GM12878 (cell line): Measurements from ENCODE around the gene C2CD4D. TPM values are rescaled to one million over a fixed set of nuclear protein-coding genes. Genes with fewer than 3 reads are reported as not detected.

Experiments used
- ATAC-seq: fragments of 200-7000 bp; cut with Tn5 transposase; 3 replicates; pipeline ENCODE4 v1.9.1; 2020; ENCODE audit warnings: mild to moderate bottlenecking, moderate library complexity
- BruUV-seq: library from RNA; stranded (reverse); fragments of 400-500 nt; replicated peaks from 2 replicates; lab custom pipeline; 2021; lab: Mats Ljungman, UMichigan
- CTCF ChIA-PET: fragments of 300-600 bp; sonication (Branson Sonifier 250); formaldehyde crosslinking; extraction: SDS; loops from one replicate; lab custom pipeline; 2021; ENCODE audit warnings: inconsistent platforms; lab: Yijun Ruan, JAX
- POLR2A ChIA-PET: fragments of 350-600 bp; formaldehyde crosslinking; extraction: SDS; loops from one replicate; lab custom pipeline; 2021; ENCODE audit warnings: inconsistent platforms; lab: Charles Lee
- RAD21 ChIA-PET: fragments of 300-600 bp; sonication (Branson Sonifier 250); formaldehyde crosslinking; loops from one replicate; lab custom pipeline; 2023; ENCODE audit warnings: antibody characterized with exemption; ENCODE audit not compliant: unreplicated experiment; lab: Charles Lee
- SMC1A ChIA-PET: fragments of 300-600 bp; sonication (Branson Sonifier 250); formaldehyde crosslinking; loops from one replicate; lab custom pipeline; 2023; ENCODE audit not compliant: unreplicated experiment, uncharacterized antibody; lab: Charles Lee
- DNase-seq: peaks from one replicate; pipeline ENCODE4 v3.0.0-alpha.2; 2011; ENCODE audit warnings: low read depth, low spot score
- FAIRE-seq: peaks from 3 replicates; lab custom pipeline; 2011; peaks lifted over from hg19 to GRCh38; lab: Jason Lieb, UNC
- H2AFZ ChIP-seq: 2 replicates; pipeline ENCODE4 v1.6.0; 2011; ENCODE audit warnings: low read depth, low read length, control low read depth; ENCODE audit not compliant: control insufficient read depth
- H3K27ac ChIP-seq: 2 replicates; pipeline ENCODE4 v1.5.1; 2011; ENCODE audit warnings: control low read depth; ENCODE audit not compliant: control insufficient read depth, insufficient read depth
- H3K27me3 ChIP-seq, 2 experiments: replicated peaks in 1 of 2; 2 replicates each; pipeline versions ENCODE4 v1.6.0 to v1.6.1; 2011; ENCODE audit warnings: low read length in 1 of 2; ENCODE audit not compliant: control insufficient read depth in 2 of 2, insufficient read depth in 2 of 2
- H3K36me3 ChIP-seq, 2 experiments: 2 replicates each; pipeline ENCODE4 v1.5.1; 2011; ENCODE audit warnings: low read length in 1 of 2; ENCODE audit not compliant: control insufficient read depth in 2 of 2, insufficient read depth in 2 of 2
- H3K4me1 ChIP-seq: 2 replicates; pipeline ENCODE4 v1.6.1; 2011; ENCODE audit warnings: mild to moderate bottlenecking, low read length, moderate library complexity, mixed read lengths; ENCODE audit not compliant: control insufficient read depth, insufficient read depth
- H3K4me2 ChIP-seq: 2 replicates; pipeline ENCODE4 v1.6.0; 2011; ENCODE audit warnings: control low read depth; ENCODE audit not compliant: control insufficient read depth, insufficient read depth
- H3K4me3 ChIP-seq: fragments of 200-600 bp; sonication (generic); 2 replicates; pipeline ENCODE4 v1.5.1; 2016
- H3K79me2 ChIP-seq: 2 replicates; pipeline ENCODE4 v1.6.0; 2011; ENCODE audit warnings: low read length; ENCODE audit not compliant: control insufficient read depth, insufficient read depth
- H3K9ac ChIP-seq: 2 replicates; pipeline ENCODE4 v1.8.0; 2011; ENCODE audit warnings: low read length, control low read depth, mixed read lengths; ENCODE audit not compliant: control insufficient read depth, insufficient read depth
- H3K9me3 ChIP-seq: replicated peaks from 3 replicates; pipeline ENCODE4 v1.5.1; 2011; ENCODE audit warnings: mild to moderate bottlenecking, low read length; ENCODE audit not compliant: control insufficient read depth, insufficient read depth
- H4K20me1 ChIP-seq: 2 replicates; pipeline ENCODE4 v1.6.0; 2011; ENCODE audit not compliant: control insufficient read depth, insufficient read depth
- BMI1 ChIP-seq: fragments of 450-650 bp; IDR thresholded peaks from 2 replicates; pipeline ENCODE4 v1.6.1; 2016; ENCODE audit warnings: mild to moderate bottlenecking, moderate library complexity, borderline replicate concordance
- DPF2 ChIP-seq: fragments of 450-650 bp; IDR thresholded peaks from 2 replicates; pipeline ENCODE4 v1.6.1; 2017; ENCODE audit warnings: mild to moderate bottlenecking
- EP300 ChIP-seq, 2 experiments: fragments of 150-350 bp in 1 of 2; IDR thresholded peaks; 2 replicates each; pipeline ENCODE4 v1.6.1; 2011 to 2012; ENCODE audit warnings: low read depth in 2 of 2, low read length in 2 of 2, borderline replicate concordance in 1 of 2, improper control_type of control experiment in 1 of 2, inconsistent platforms in 1 of 2; ENCODE audit not compliant: control insufficient read depth in 1 of 2
- FOS ChIP-seq: IDR thresholded peaks from 3 replicates; pipeline ENCODE4 v1.6.1; 2011; ENCODE audit warnings: borderline replicate concordance; ENCODE audit not compliant: insufficient read length; ENCODE audit errors: extremely low read depth
- HDAC2 ChIP-seq: fragments of 200-600 bp; sonication (generic); IDR thresholded peaks from 2 replicates; pipeline ENCODE4 v1.6.1; 2017
- WGBS: methylation state at CpG from one replicate; pipeline ENCODE4 v1.1.6; 2016; ENCODE audit warnings: low lambda C conversion rate; ENCODE audit not compliant: insufficient replicate concordance, insufficient coverage; ENCODE audit errors: missing lambda C conversion rate; 5-methylcytosine and 5-hydroxymethylcytosine counted together
- in situ Hi-C: fragments of 300-500 bp; cut with MboI; formaldehyde crosslinking; loops from 9 replicates; pipeline ENCODE4 v1.14.3; 2018; ENCODE audit warnings: mixed read lengths
- intact Hi-C: fragments of 100-400 bp; cut with micrococcal nuclease; formaldehyde crosslinking; loops from one replicate; pipeline ENCODE4 v1.14.2; 2022; ENCODE audit not compliant: unreplicated experiment
- polyA plus RNA-seq, 11 experiments: library from polyadenylated mRNA; depleted of rRNA in 4 of 11; unstranded in 6 of 11; stranded (reverse) in 5 of 11; fragments of >200 nt; fragmentation: Nextera tagmentation in 4 of 11; fragmentation: Illumina TruSeq in 1 of 11; extraction: Ambion mirVana in 4 of 11; extraction: Trizol in 1 of 11; gene quantifications; 1 replicate in 1 of 11; 2 replicates in 10 of 11; pipeline versions ENCODE4 v1.2.1 to v1.2.3, GENCODE V29; 2011 to 2016; ENCODE audit warnings: inconsistent platforms in 2 of 11, missing spikeins in 2 of 11, low read depth in 1 of 11
- total RNA-seq, 4 experiments: library from RNA; depleted of rRNA in 3 of 4; stranded (reverse); fragments of >200 nt in 3 of 4; fragmentation: Illumina TruSeq in 1 of 4; extraction: Trizol in 1 of 4; gene quantifications; 2 replicates each; pipeline versions ENCODE4 v1.2.1 to v1.2.3, GENCODE V29; 2013 to 2021
- TF ChIP-seq, protein P1 (sequence below): IDR thresholded peaks from 2 replicates; pipeline ENCODE4 v1.6.1; 2012; ENCODE audit warnings: low read depth, low read length, improper control_type of control experiment
- TF ChIP-seq, protein P2 (sequence below): fragments of 450-650 bp; formaldehyde crosslinking; IDR thresholded peaks from 2 replicates; pipeline ENCODE4 v1.4.0; 2020; ENCODE audit warnings: mild to moderate bottlenecking, moderate library complexity
- TF ChIP-seq, protein P3 (sequence below): IDR thresholded peaks from 2 replicates; pipeline ENCODE4 v1.6.1; 2012; ENCODE audit warnings: low read depth, low read length, improper control_type of control experiment
- TF ChIP-seq, protein P4 (sequence below): fragments of 450-650 bp; IDR thresholded peaks from 2 replicates; pipeline ENCODE4 v1.6.1; 2017; ENCODE audit warnings: borderline replicate concordance

C2CD4D gene
- total and polyA plus RNA-seq, 10 of the 15 experiments (the other 5 are each of a cell fraction or from before 2014, with no cell fraction given) = 0.03 to 0.67 (median 0.13) TPM; not detected in 4

DNA sequence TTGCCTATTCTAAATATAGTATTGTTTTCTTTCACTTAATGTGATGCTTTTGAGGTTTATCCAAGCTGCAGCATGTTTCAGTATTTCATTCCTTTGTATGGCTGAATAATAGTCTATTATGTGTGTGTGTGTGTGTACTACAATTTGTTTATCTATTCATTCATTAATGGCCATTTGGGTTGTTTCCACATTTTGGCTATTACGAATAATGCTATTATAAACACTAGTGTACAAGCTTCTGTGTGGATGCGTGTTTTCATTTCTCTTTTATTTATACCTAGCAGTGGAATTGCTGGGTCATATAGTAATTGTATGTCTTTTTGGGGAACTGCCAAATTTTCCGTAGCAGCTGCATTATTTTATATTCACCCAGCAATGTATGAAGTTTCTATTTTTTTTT lies 28.9 kb upstream of the C2CD4D start:
- no TSS peak for BruUV-seq
- TF ChIP-seq EP300 (IDR thresholded peaks at IDR 0.05; ENCODE audit: borderline replicate concordance in 1 of 2, control insufficient read depth in 1 of 2, low read depth in 2 of 2, low read length in 2 of 2) (no peak), FOS (no peak), BMI1 (no peak), DPF2 (no peak), HDAC2 (no peak)
- TF ChIP-seq, protein P1, sequence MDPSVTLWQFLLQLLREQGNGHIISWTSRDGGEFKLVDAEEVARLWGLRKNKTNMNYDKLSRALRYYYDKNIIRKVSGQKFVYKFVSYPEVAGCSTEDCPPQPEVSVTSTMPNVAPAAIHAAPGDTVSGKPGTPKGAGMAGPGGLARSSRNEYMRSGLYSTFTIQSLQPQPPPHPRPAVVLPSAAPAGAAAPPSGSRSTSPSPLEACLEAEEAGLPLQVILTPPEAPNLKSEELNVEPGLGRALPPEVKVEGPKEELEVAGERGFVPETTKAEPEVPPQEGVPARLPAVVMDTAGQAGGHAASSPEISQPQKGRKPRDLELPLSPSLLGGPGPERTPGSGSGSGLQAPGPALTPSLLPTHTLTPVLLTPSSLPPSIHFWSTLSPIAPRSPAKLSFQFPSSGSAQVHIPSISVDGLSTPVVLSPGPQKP = no peak
- TF ChIP-seq, protein P2, sequence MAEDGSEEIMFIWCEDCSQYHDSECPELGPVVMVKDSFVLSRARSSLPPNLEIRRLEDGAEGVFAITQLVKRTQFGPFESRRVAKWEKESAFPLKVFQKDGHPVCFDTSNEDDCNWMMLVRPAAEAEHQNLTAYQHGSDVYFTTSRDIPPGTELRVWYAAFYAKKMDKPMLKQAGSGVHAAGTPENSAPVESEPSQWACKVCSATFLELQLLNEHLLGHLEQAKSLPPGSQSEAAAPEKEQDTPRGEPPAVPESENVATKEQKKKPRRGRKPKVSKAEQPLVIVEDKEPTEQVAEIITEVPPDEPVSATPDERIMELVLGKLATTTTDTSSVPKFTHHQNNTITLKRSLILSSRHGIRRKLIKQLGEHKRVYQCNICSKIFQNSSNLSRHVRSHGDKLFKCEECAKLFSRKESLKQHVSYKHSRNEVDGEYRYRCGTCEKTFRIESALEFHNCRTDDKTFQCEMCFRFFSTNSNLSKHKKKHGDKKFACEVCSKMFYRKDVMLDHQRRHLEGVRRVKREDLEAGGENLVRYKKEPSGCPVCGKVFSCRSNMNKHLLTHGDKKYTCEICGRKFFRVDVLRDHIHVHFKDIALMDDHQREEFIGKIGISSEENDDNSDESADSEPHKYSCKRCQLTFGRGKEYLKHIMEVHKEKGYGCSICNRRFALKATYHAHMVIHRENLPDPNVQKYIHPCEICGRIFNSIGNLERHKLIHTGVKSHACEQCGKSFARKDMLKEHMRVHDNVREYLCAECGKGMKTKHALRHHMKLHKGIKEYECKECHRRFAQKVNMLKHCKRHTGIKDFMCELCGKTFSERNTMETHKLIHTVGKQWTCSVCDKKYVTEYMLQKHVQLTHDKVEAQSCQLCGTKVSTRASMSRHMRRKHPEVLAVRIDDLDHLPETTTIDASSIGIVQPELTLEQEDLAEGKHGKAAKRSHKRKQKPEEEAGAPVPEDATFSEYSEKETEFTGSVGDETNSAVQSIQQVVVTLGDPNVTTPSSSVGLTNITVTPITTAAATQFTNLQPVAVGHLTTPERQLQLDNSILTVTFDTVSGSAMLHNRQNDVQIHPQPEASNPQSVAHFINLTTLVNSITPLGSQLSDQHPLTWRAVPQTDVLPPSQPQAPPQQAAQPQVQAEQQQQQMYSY (CRISPR knock-in tag) = no peak
- TF ChIP-seq, protein P3, sequence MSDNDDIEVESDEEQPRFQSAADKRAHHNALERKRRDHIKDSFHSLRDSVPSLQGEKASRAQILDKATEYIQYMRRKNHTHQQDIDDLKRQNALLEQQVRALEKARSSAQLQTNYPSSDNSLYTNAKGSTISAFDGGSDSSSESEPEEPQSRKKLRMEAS = no peak
- TF ChIP-seq, protein P4, sequence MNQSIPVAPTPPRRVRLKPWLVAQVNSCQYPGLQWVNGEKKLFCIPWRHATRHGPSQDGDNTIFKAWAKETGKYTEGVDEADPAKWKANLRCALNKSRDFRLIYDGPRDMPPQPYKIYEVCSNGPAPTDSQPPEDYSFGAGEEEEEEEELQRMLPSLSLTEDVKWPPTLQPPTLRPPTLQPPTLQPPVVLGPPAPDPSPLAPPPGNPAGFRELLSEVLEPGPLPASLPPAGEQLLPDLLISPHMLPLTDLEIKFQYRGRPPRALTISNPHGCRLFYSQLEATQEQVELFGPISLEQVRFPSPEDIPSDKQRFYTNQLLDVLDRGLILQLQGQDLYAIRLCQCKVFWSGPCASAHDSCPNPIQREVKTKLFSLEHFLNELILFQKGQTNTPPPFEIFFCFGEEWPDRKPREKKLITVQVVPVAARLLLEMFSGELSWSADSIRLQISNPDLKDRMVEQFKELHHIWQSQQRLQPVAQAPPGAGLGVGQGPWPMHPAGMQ = no peak
- intact Hi-C loops (no loop called here), in situ Hi-C loops (no loop called here)
- Histone ChIP-seq H3K4me3 (no peak overlapping the region), H3K9ac (no peak overlapping the region), H3K4me1 (no peaks in the 10 kb centered on the region), H3K4me2 (no peak overlapping the region), H3K9me3 (no peaks in the 10 kb centered on the region), H2AFZ (no peak overlapping the region), H4K20me1 (no peaks in the 10 kb centered on the region), H3K36me3 (0 out of 4 replicates have a peak, but pooled peaks cover 0 to under 1% of the 10 kb centered on the region in 2 experiments), H3K79me2 (no peaks in the 10 kb centered on the region), H3K27me3 (no peaks in the 10 kb centered on the region; a peak in 1 of 4 replicates), H3K27ac (no peak overlapping the region)
- ChIA-PET RAD21 (no interaction called here), SMC1A (interaction anchor here (1.2 kb wide), 1 partner anchor 10 kb away, joined by 3 read pairs; no protein-coding TSS in a partner anchor), CTCF (interaction anchor here (0.8 kb wide), 1 partner anchor 22 kb away, joined by 3 read pairs; no protein-coding TSS in a partner anchor), POLR2A (no interaction called here)
- 19% methylated on average over 3 of the region's 3 CpGs for WGBS
- no peak for DNase-seq
- FAIRE-seq = no peak
- no peak for ATAC-seq
